Ishikawa (cell line): ENCODE results near the gene CDH10.

Source experiments
- CEBPB ChIP-seq: IDR thresholded peaks from 2 replicates; pipeline ENCODE4 v1.6.1; 2012
- CREB1 ChIP-seq: IDR thresholded peaks from 2 replicates; pipeline ENCODE4 v1.6.1; 2012; ENCODE audit warnings: low read depth
- EGR1 ChIP-seq: IDR thresholded peaks from 2 replicates; pipeline ENCODE4 v1.6.1; 2012
- EP300 ChIP-seq: IDR thresholded peaks from 2 replicates; pipeline ENCODE4 v1.6.1; 2012; ENCODE audit warnings: borderline replicate concordance
- FOXM1 ChIP-seq: IDR thresholded peaks from 2 replicates; pipeline ENCODE4 v1.6.1; 2012; ENCODE audit warnings: low read depth, borderline replicate concordance
- MAX ChIP-seq: IDR thresholded peaks from 2 replicates; pipeline ENCODE4 v1.6.1; 2012
- RAD21 ChIP-seq: IDR thresholded peaks from 2 replicates; pipeline ENCODE4 v1.6.1; 2012; ENCODE audit warnings: low read depth
- REST ChIP-seq: IDR thresholded peaks from 2 replicates; pipeline ENCODE4 v1.6.1; 2012; ENCODE audit warnings: low read depth, mild to moderate bottlenecking
- TAF1 ChIP-seq: IDR thresholded peaks from 2 replicates; pipeline ENCODE4 v1.6.1; 2012; ENCODE audit warnings: low read depth, mild to moderate bottlenecking
- TEAD4 ChIP-seq: IDR thresholded peaks from 2 replicates; pipeline ENCODE4 v1.6.1; 2012
- USF1 ChIP-seq: IDR thresholded peaks from 2 replicates; pipeline ENCODE4 v1.6.1; 2012
- YY1 ChIP-seq: IDR thresholded peaks from 2 replicates; pipeline ENCODE4 v1.6.1; 2012; ENCODE audit warnings: low read depth
- ZBTB7A ChIP-seq: IDR thresholded peaks from 2 replicates; pipeline ENCODE4 v1.6.1; 2012; ENCODE audit warnings: low read depth

GRCh38 chr5:24624872-24625271, 19.9 kb downstream of the CDH10 start:
- no peak for TF ChIP-seq RAD21
- no peak for TF ChIP-seq EP300
- TF ChIP-seq USF1: no peak
- TF ChIP-seq EGR1: no peak
- TF ChIP-seq REST: no peak
- TF ChIP-seq YY1: no peak
- TF ChIP-seq CEBPB: no peak
- no peak for TF ChIP-seq TEAD4
- TF ChIP-seq TAF1: no peak
- TF ChIP-seq CREB1: no peak
- no peak for TF ChIP-seq FOXM1
- TF ChIP-seq ZBTB7A: no peak
- TF ChIP-seq MAX: no peak
